Stimulated activated CD8-positive, alpha-beta memory T cell treated with anti-CD3 and anti-CD28 coated beads, Interleukin-7, amount 100 ng/mL, for 1 hour (primary cell): Measurements from ENCODE around the gene RBM3.

Experiments used
- DNase-seq, 2 donors: peaks; one replicate each; pipeline ENCODE4 v3.0.0-alpha.2; 2020; ENCODE audit warnings: low read depth in 2 of 2

The RBM3 gene

DNA sequence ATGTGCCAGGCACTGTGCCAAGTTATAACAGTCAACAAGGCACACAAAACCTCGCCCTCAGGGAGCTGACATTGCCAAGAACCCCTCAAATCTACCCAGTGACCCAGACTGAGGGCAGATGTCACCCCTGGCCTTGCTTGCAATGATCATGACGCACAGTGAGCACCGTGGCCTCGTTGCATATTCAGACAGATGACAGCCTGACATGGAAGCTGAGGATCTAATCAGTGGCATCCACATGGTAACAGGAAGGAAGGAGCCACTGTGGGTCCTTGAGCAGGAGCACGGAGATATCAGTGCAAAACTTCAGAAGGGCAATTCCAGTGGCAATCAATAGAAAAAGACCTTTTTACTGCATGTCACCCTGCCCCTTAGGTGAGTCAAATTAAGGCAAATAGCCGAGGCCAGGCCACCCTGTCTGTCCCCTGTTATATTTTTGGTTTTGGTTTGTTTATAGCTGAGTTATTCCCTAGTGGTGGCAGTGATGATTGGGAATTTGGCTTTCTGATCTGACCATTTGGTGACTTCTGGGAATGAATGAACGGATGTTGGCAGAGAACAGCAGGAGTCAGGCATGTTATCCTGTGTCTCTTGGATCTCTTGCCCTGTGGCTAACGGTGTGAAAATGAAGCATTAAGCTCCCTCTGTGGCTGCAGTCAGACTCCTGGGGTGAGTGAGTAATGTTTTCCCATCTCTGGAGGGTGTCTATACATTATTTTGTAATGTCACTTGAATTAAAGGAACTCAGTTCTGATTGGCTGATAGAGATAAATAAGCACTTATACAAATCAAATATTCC lies 43.5 kb downstream of the RBM3 start:
- DNase-seq = no peak

DNA sequence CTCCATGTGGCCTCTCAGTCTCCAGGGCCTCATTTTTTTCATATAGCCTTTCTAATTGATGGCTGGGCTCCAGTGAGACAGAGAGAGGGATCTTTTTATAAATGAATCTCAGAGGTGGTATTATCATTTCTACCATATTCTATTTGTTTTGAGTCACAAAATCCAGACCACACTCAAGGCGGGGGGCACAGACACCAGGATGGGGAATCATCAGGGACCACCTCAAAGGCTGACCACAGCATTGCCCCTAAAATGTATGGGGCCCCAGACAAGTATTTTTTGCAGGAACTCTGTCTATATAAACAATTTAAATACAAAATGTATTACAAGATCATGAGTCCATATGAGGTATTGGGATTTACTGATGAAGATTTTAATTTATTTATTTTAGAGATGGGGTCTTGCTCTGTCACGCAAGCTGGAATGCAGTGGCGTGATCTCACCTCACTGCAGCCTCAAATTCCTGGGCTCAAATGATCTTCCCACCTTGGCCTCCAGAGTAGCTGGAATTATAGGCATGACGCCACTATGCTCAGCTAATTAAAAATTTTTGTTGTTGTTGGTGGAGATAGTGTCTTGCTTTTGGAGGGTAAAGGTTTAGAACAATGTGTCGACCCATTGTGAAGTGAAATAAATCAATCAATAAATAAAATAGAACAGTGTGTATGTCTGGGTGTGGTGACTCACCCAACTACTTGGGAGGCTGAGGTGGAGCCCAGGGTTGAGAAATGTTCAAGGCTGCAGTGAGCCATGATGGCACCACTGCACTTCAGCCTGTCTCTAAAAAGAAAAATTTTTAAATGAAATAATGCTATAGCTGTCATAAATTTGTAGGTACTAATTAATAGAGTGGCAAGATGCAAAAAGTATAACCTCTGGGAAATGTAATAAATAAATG lies 52.4 kb downstream of the RBM3 start:
- no peak for DNase-seq
